Lung (tissue), 12 donors: ENCODE measurements around the gene ELL. TPM values are rescaled to one million over a fixed set of nuclear protein-coding genes. Genes with fewer than 3 reads are reported as not detected.
A peak's percentile ranks its signal among the peaks of the same experiment; 100 is the strongest.

Source experiments
- ATAC-seq: fragments of 200-7000 bp; cut with Tn5 transposase; one replicate; pipeline ENCODE4 v1.9.1; 2020; ENCODE audit warnings: moderate number of reproducible peaks; ENCODE audit not compliant: insufficient read depth, low FRiP score
- DNase-seq, 3 donors: peaks; one replicate each; pipeline ENCODE4 v3.0.0-alpha.2; 2013 to 2017
- H3K27ac ChIP-seq, 2 donors: one replicate each; pipeline ENCODE4 v1.5.1; 2013; ENCODE audit warnings: mild to moderate bottlenecking in 2 of 2, moderate library complexity in 2 of 2, control low read depth in 1 of 2, inconsistent platforms in 1 of 2, low read depth in 1 of 2, low read length in 1 of 2
- H3K27me3 ChIP-seq, 3 donors: one replicate each; pipeline ENCODE4 v1.5.1; 2013; ENCODE audit warnings: low read length in 2 of 3; ENCODE audit not compliant: control insufficient read depth in 3 of 3, insufficient read depth in 3 of 3
- H3K36me3 ChIP-seq, 4 donors: one replicate each; pipeline ENCODE4 v1.5.1; 2013; ENCODE audit warnings: low read length in 4 of 4, mild to moderate bottlenecking in 1 of 4, moderate library complexity in 1 of 4; ENCODE audit not compliant: control insufficient read depth in 4 of 4, insufficient read depth in 4 of 4
- H3K4me1 ChIP-seq, 5 donors: one replicate each; pipeline ENCODE4 v1.5.1; 2013; ENCODE audit warnings: low read length in 5 of 5, mild to moderate bottlenecking in 2 of 5, moderate library complexity in 1 of 5; ENCODE audit not compliant: control insufficient read depth in 5 of 5, insufficient read depth in 5 of 5
- H3K4me3 ChIP-seq: one replicate; pipeline ENCODE4 v1.5.1; 2013; ENCODE audit warnings: mild to moderate bottlenecking, control low read depth, moderate library complexity
- H3K9ac ChIP-seq, 2 donors: one replicate each; pipeline ENCODE4 v1.5.1; 2013; ENCODE audit warnings: low read length in 2 of 2, control low read depth in 1 of 2; ENCODE audit not compliant: insufficient read depth in 1 of 2
- H3K9me3 ChIP-seq, 4 donors: one replicate each; pipeline ENCODE4 v1.5.1; 2013; ENCODE audit warnings: low read length in 3 of 4, mild to moderate bottlenecking in 1 of 4, moderate library complexity in 1 of 4; ENCODE audit not compliant: control insufficient read depth in 4 of 4, insufficient read depth in 3 of 4
- CTCF ChIP-seq: IDR thresholded peaks from 2 replicates; pipeline ENCODE4 v1.5.1; 2012; ENCODE audit warnings: mild to moderate bottlenecking; ENCODE audit errors: control extremely low read depth, extremely low read depth
- WGBS, 2 donors: extraction: QIAGEN DNeasy Blood & Tissue Kit; methylation state at CpG; one replicate each; pipeline ENCODE4 v1.1.7; 2013; 5-methylcytosine and 5-hydroxymethylcytosine counted together
- polyA plus RNA-seq, 2 donors: library from polyadenylated mRNA; stranded (reverse); fragments of 200-250 nt; gene quantifications; one replicate each; pipeline ENCODE4 v1.2.1, GENCODE V29; 2013
- total RNA-seq, 2 donors: library from RNA; depleted of rRNA in 1 of 2; stranded (reverse); fragments of >200 nt in 1 of 2; gene quantifications; one replicate each; pipeline ENCODE4 v1.2.1, GENCODE V29; 2014 to 2021
- donor health status: control.
- donor health status: control.
- donor health status: Bipolar disorder and iron deficiency.
- donor health status: healthy.
- donor health status: DM: yes; HTN: yes; CAD: no.

The ELL gene
- total and polyA plus RNA-seq, 4 donors: 9.3 to 26.8 (median 20.7) TPM

DNA sequence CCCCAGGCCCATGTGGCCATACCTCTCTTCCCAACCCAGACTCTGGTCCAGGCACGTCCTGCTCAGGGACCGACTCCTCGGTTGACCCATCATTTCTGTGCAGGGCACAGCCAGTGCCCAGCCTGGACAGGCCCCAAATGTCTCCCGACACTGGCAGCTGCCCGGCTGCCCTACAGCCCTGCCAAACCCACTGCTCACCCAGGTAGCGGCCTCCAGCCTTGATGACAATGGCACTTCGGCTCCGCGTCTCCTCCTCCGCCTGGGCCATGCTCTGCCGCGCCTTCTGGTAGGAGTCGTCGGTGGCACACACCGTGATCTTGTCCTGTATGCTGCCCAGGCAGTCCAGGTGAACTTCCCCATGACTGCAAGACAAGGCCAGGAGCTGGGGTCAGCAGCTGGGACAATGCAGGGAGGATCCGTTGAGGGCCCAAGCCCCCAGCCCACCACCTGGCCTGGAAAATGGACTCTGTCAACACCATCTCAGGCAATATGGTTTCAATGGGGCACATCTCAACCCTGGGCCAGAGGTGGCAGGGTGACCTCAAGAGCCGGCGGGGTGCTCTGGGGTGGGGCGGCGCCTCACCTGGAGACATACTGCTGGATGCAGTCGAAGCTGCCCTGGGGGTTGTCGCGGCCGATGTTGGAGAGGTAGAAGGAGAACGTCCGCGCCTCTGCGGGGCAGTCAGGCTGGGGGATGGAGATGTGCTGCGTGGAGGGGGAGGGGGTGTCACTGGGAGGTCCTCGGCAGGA, 56.5 kb downstream of the ELL start:
- H3K9me3 ChIP-seq: no peaks in the 10 kb centered on the region
- no peak for DNase-seq
- peaks cover 0 to 26% (median 18%) of the 10 kb centered on the region in 5 donors for H3K4me1 ChIP-seq
- peak overlapping the region; percentile 4 to 57 for H3K9ac ChIP-seq
- no peaks in the 10 kb centered on the region for H3K27me3 ChIP-seq
- WGBS, 2 donors: 91 to 92% methylated on average over 29 to 30 of the region's 30 CpGs
- no peak for TF ChIP-seq CTCF
- H3K36me3 ChIP-seq: peaks cover 0 to 25% (median 10%) of the 10 kb centered on the region in 4 donors
- peak overlapping the region; percentile 47 to 89 for H3K27ac ChIP-seq
- no peak overlapping the region for H3K4me3 ChIP-seq
- ATAC-seq: no peak

DNA sequence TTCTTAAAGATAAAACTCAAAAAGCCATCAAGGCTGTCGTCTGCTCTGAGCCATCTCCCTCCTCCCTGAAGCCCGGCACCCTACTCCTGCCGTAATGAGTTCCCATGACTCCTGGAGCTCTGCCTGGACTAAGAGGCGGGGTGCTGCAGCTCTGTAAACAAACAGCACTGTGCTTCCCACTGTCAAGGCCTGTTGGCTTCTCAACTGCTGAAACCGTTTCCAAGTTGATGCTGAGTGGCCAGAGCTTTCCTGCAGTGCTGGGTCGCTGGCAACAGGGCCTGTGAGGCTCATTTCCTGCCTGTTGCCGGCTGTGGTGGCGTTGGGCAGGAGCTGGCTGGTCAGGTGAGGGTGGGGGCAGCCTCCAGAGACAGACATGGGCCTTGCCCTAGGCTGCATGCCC, 57.2 kb downstream of the ELL start:
- TF ChIP-seq CTCF: no peak
- peak overlapping the region; percentile 4 to 57 for H3K9ac ChIP-seq
- DNase-seq: peak; percentile 91 to 98 (median 95)
- no peaks in the 10 kb centered on the region for H3K27me3 ChIP-seq
- H3K27ac ChIP-seq: peak overlapping the region; percentile 47 to 89
- WGBS, 2 donors: 19 to 20% methylated on average over 8 of the region's 8 CpGs
- H3K4me1 ChIP-seq: peaks cover 3 to 34% (median 18%) of the 10 kb centered on the region in 5 donors
- H3K4me3 ChIP-seq: no peak overlapping the region
- ATAC-seq: peak; percentile 32
- no peaks in the 10 kb centered on the region for H3K9me3 ChIP-seq
- H3K36me3 ChIP-seq: peaks cover 0 to 30% (median 12%) of the 10 kb centered on the region in 4 donors

DNA sequence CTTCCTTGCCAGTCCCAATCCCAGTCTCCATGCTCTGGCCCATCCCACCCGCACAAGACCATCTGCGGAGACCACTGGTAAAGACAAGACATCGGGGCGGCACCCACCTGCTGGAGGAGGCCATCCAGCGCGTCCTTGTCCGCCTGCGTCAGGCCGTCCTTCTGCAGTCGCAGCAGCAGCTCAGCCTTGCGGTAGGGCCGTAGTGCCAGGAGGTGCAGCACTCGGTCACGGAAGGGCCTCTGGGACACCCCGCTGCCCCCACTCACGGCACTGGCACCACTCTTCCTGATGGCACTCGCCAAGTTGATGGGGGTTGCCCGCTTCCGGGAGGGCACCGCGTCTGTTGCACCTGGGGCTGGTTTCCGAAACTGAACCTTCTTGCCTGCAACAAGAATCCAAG, 60.4 kb downstream of the ELL start:
- H3K4me1 ChIP-seq: peaks cover 3 to 39% (median 16%) of the 10 kb centered on the region in 5 donors
- H3K9ac ChIP-seq: no peak overlapping the region
- H3K27me3 ChIP-seq: no peaks in the 10 kb centered on the region
- no peaks in the 10 kb centered on the region for H3K9me3 ChIP-seq
- H3K27ac ChIP-seq: peak overlapping the region in 1 of 2 donors; percentile 26
- H3K4me3 ChIP-seq: no peak overlapping the region
- 96 to 98% methylated on average over 22 of the region's 22 CpGs for WGBS, 2 donors
- ATAC-seq (no peak), DNase-seq (no peak)
- peaks cover 0 to 54% (median 17%) of the 10 kb centered on the region in 4 donors for H3K36me3 ChIP-seq
- TF ChIP-seq CTCF: no peak
